HL-60 (cell line): Measurements from ENCODE around the gene SLCO4A1.

ENCODE experiments used
- DNase-seq, 2 experiments: peaks; one replicate each; pipeline ENCODE4 v3.0.0-alpha.2; 2010 to 2020; ENCODE audit warnings: low read depth in 1 of 2, low spot score in 1 of 2
- H3K27ac ChIP-seq: fragments of 250-450 bp; sonication (Bioruptor Pico); replicated peaks from 2 replicates; pipeline ENCODE4 v1.5.1; 2020; ENCODE audit warnings: mild to moderate bottlenecking, moderate library complexity
- H3K27me3 ChIP-seq: fragments of 250-450 bp; sonication (Bioruptor Pico); 2 replicates; pipeline ENCODE4 v1.5.1; 2021; ENCODE audit warnings: mild to moderate bottlenecking, moderate library complexity; ENCODE audit not compliant: insufficient read depth, poor library complexity, severe bottlenecking
- H3K4me3 ChIP-seq: replicated peaks from 2 replicates; pipeline ENCODE4 v1.5.1; 2011; ENCODE audit warnings: mild to moderate bottlenecking, control low read depth, low read length; ENCODE audit not compliant: insufficient read depth
- GABPA ChIP-seq: IDR thresholded peaks from 2 replicates; pipeline ENCODE4 v1.6.1; 2012; ENCODE audit warnings: low read depth
- POLR2AphosphoS5 ChIP-seq: IDR thresholded peaks from 2 replicates; pipeline ENCODE4 v1.6.1; 2012; ENCODE audit warnings: low read depth
- SPI1 ChIP-seq: IDR thresholded peaks from 2 replicates; pipeline ENCODE4 v1.6.1; 2012; ENCODE audit warnings: low read depth, mild to moderate bottlenecking, borderline replicate concordance
- TF ChIP-seq, protein P1 (sequence below): IDR thresholded peaks from 2 replicates; pipeline ENCODE4 v1.6.1; 2012; ENCODE audit warnings: low read depth; ENCODE audit not compliant: insufficient replicate concordance
- TF ChIP-seq, protein P2 (sequence below): IDR thresholded peaks from one replicate; pipeline ENCODE4 v1.5.1; 2011; ENCODE audit warnings: low read length, control low read depth, inconsistent platforms; ENCODE audit not compliant: insufficient read depth

Gene SLCO4A1

DNA sequence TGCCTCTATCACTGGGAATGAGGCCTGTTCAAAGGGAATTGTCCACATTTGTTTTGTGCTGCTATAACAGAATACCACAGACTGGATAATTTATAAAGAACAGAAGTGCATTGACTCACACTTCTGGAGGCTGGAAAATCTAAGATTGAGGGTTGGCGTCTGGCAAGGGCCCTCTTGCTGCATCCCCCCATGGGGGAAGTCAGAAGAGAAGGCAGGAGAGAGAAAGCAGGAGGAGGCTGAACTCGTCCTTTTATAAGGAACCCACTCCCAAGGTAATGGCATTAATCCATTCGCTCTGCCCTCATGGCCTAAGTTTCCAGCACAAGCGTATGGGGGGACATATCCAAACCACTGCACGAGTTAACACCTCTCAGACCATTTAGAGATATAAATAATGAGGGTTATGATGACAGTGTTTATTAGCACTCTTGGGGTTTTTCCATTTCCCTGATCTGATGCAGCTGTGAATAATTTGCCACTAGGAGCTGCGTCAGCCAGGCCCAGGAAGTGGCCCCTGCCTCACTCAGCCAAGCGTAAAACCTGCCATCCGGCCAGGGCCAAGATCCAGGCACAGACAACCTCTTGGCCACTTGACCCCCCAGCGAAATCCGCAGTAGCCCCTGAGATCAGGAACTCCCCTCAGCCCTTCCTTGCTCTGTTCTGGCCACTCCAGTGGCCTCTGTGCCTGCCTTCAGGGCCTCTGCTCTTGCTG is 14.2 kb upstream of the SLCO4A1 start:
- H3K4me3 ChIP-seq: no peak overlapping the region
- no peak for DNase-seq
- H3K27me3 ChIP-seq: no peaks in the 10 kb centered on the region
- no peak overlapping the region for H3K27ac ChIP-seq
- TF ChIP-seq, protein P1, sequence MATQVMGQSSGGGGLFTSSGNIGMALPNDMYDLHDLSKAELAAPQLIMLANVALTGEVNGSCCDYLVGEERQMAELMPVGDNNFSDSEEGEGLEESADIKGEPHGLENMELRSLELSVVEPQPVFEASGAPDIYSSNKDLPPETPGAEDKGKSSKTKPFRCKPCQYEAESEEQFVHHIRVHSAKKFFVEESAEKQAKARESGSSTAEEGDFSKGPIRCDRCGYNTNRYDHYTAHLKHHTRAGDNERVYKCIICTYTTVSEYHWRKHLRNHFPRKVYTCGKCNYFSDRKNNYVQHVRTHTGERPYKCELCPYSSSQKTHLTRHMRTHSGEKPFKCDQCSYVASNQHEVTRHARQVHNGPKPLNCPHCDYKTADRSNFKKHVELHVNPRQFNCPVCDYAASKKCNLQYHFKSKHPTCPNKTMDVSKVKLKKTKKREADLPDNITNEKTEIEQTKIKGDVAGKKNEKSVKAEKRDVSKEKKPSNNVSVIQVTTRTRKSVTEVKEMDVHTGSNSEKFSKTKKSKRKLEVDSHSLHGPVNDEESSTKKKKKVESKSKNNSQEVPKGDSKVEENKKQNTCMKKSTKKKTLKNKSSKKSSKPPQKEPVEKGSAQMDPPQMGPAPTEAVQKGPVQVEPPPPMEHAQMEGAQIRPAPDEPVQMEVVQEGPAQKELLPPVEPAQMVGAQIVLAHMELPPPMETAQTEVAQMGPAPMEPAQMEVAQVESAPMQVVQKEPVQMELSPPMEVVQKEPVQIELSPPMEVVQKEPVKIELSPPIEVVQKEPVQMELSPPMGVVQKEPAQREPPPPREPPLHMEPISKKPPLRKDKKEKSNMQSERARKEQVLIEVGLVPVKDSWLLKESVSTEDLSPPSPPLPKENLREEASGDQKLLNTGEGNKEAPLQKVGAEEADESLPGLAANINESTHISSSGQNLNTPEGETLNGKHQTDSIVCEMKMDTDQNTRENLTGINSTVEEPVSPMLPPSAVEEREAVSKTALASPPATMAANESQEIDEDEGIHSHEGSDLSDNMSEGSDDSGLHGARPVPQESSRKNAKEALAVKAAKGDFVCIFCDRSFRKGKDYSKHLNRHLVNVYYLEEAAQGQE: no peak
- TF ChIP-seq POLR2AphosphoS5 (no peak), SPI1 (no peak), GABPA (no peak)
- TF ChIP-seq, protein P2, sequence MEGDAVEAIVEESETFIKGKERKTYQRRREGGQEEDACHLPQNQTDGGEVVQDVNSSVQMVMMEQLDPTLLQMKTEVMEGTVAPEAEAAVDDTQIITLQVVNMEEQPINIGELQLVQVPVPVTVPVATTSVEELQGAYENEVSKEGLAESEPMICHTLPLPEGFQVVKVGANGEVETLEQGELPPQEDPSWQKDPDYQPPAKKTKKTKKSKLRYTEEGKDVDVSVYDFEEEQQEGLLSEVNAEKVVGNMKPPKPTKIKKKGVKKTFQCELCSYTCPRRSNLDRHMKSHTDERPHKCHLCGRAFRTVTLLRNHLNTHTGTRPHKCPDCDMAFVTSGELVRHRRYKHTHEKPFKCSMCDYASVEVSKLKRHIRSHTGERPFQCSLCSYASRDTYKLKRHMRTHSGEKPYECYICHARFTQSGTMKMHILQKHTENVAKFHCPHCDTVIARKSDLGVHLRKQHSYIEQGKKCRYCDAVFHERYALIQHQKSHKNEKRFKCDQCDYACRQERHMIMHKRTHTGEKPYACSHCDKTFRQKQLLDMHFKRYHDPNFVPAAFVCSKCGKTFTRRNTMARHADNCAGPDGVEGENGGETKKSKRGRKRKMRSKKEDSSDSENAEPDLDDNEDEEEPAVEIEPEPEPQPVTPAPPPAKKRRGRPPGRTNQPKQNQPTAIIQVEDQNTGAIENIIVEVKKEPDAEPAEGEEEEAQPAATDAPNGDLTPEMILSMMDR: no peak

DNA sequence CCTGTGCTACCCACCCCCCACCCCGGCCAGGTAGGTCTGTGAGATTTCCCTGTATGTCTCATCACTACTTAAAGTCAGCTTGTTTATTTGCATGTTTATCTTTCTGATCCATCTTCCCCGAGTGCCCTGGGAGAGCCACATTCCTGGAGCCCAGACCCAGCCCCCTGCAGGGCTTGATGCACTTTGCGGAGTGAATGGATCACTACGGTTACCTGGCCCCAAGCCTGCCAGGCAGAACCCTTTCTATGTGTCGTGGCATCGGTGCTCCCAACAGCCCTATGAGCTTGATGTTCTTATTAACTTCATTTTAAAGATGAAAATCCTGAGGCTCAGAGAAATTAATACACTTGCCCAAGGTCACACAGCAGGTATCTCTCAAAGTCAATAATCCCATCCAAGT is 13.6 kb upstream of the SLCO4A1 start:
- TF ChIP-seq, protein P2: no peak
- TF ChIP-seq, protein P1: no peak
- TF ChIP-seq SPI1 (no peak), POLR2AphosphoS5 (no peak), GABPA (no peak)
- H3K27ac ChIP-seq: no peak overlapping the region
- DNase-seq: no peak
- no peaks in the 10 kb centered on the region for H3K27me3 ChIP-seq
- no peak overlapping the region for H3K4me3 ChIP-seq

DNA sequence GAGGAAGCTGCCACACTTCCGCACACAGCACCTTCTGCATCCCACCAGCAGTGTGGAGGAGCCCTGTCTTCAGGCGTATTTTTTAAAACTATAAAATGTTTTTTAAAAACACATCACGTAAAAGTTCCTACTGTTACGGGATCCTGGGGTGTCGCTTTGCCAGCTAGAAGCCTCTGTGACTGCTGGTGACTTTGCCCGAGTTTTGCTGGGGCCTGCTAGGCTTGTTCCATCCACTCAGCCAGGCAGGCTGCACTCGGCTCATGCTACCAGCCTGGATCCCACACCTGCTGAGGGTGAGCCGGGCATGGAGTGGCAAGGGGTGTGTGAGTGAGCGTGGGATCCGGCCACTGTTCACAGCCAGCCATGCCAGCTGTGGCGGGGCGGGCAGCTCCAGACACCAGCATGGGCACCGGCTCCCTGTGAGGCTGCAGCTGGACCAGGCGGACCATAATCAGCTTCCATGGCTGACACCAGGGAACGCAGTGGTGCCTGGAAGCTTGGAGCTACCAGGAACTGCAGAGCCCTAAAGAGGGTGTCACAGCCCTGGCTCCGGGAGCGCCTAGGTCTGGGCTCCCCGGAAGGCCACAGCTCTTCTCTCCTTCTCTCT is 12.3 kb upstream of the SLCO4A1 start:
- Histone ChIP-seq H3K27ac (no peak overlapping the region), H3K27me3 (no peaks in the 10 kb centered on the region), H3K4me3 (no peak overlapping the region)
- no peak for DNase-seq
- TF ChIP-seq POLR2AphosphoS5 (no peak), SPI1 (no peak), GABPA (no peak)
- TF ChIP-seq, protein P2: no peak
- TF ChIP-seq, protein P1: no peak
